PC-3 (cell line): Measurements from ENCODE around the gene PHLDB1. TPM values are rescaled to one million over a fixed set of nuclear protein-coding genes. Genes with fewer than 3 reads are reported as not detected.

ENCODE experiments used
- ATAC-seq: fragments of 200-7000 bp; cut with Tn5 transposase; 2 replicates; pipeline ENCODE4 v1.9.1; 2020; ENCODE audit warnings: mild to moderate bottlenecking, moderate library complexity
- BruUV-seq: library from RNA; stranded (reverse); fragments of 400-500 nt; replicated peaks from 2 replicates; lab custom pipeline; 2021; lab: Mats Ljungman, UMichigan
- CTCF ChIA-PET: fragments of 300-600 bp; sonication (Branson Sonifier 250); formaldehyde crosslinking; loops from one replicate; lab custom pipeline; 2022; ENCODE audit warnings: antibody characterized with exemption; lab: Charles Lee
- POLR2A ChIA-PET: fragments of 300-600 bp; sonication (Branson Sonifier 250); formaldehyde crosslinking; loops from one replicate; lab custom pipeline; 2022; ENCODE audit warnings: antibody characterized with exemption; ENCODE audit not compliant: unreplicated experiment; lab: Charles Lee
- DNase-seq: peaks from one replicate; pipeline ENCODE4 v3.0.0-alpha.2; 2015
- H2AFZ ChIP-seq: fragments of 300-600 bp; sonication (generic); 2 replicates; pipeline ENCODE4 v1.6.0; 2016; ENCODE audit warnings: antibody characterized with exemption, low read length
- H3F3A ChIP-seq: fragments of 300-600 bp; sonication (generic); one replicate; pipeline ENCODE4 v1.6.0; 2017; ENCODE audit warnings: antibody characterized with exemption, low read length, control low read depth, mild to moderate bottlenecking; ENCODE audit not compliant: unreplicated experiment
- H3K27ac ChIP-seq: fragments of 300-600 bp; sonication (generic); 2 replicates; pipeline ENCODE4 v1.5.1; 2016; ENCODE audit warnings: mild to moderate bottlenecking, low read length
- H3K27me3 ChIP-seq: fragments of 300-600 bp; sonication (generic); 2 replicates; pipeline ENCODE4 v1.6.1; 2016; ENCODE audit warnings: low read length, mixed read lengths
- H3K36me3 ChIP-seq: fragments of 300-600 bp; sonication (generic); 2 replicates; pipeline ENCODE4 v1.6.1; 2016; ENCODE audit warnings: low read depth, mixed run types, low read length, mixed read lengths
- H3K4me1 ChIP-seq: fragments of 300-600 bp; sonication (generic); 2 replicates; pipeline ENCODE4 v1.5.1; 2016; ENCODE audit warnings: low read length; ENCODE audit not compliant: insufficient read depth
- H3K4me2 ChIP-seq: fragments of 300-600 bp; sonication (generic); 2 replicates; pipeline ENCODE4 v1.6.0; 2016; ENCODE audit warnings: low read length
- H3K4me3 ChIP-seq: fragments of 300-600 bp; sonication (generic); 2 replicates; pipeline ENCODE4 v1.5.1; 2016; ENCODE audit warnings: mild to moderate bottlenecking, low read length, mixed read lengths
- H3K79me2 ChIP-seq: fragments of 300-600 bp; sonication (generic); 2 replicates; pipeline ENCODE4 v1.6.1; 2017; ENCODE audit warnings: low read length, mixed read lengths
- H3K9ac ChIP-seq: fragments of 300-600 bp; sonication (generic); 2 replicates; pipeline ENCODE4 v1.6.0; 2016; ENCODE audit warnings: mild to moderate bottlenecking, low read length
- H3K9me2 ChIP-seq: fragments of 300-600 bp; sonication (generic); replicated peaks from 2 replicates; pipeline ENCODE4 v1.6.1; 2016; ENCODE audit warnings: mixed run types, low read length, mixed read lengths
- H3K9me3 ChIP-seq: fragments of 300-600 bp; sonication (generic); 2 replicates; pipeline ENCODE4 v1.6.1; 2016; ENCODE audit warnings: low read length, mixed read lengths
- H4K20me1 ChIP-seq: fragments of 300-600 bp; sonication (generic); 2 replicates; pipeline ENCODE4 v1.6.1; 2016; ENCODE audit warnings: low read length, mixed read lengths
- CTCF ChIP-seq: fragments of 300-600 bp; sonication (generic); conservative IDR thresholded peaks from 2 replicates; pipeline ENCODE4 v1.5.1; 2017; ENCODE audit warnings: antibody characterized with exemption, low read depth, mild to moderate bottlenecking, low read length
- EZH2 ChIP-seq: fragments of 300-600 bp; sonication (generic); IDR thresholded peaks from one replicate; pipeline ENCODE4 v1.6.1; 2017; ENCODE audit warnings: antibody characterized with exemption, mild to moderate bottlenecking, low read length; ENCODE audit not compliant: unreplicated experiment
- EZH2phosphoT487 ChIP-seq: fragments of 300-600 bp; sonication (generic); IDR thresholded peaks from 2 replicates; pipeline ENCODE4 v1.6.1; 2018; ENCODE audit warnings: mild to moderate bottlenecking, antibody characterized with exemption, low read length, borderline replicate concordance
- intact Hi-C: fragments of 100-400 bp; cut with micrococcal nuclease; formaldehyde crosslinking; loops from 2 replicates; pipeline ENCODE4 v1.9.0; 2023
- total RNA-seq: library from RNA; depleted of rRNA; stranded (reverse); fragments of >200 nt; gene quantifications from 2 replicates; pipeline ENCODE4 v1.2.3, GENCODE V29; 2014

PHLDB1 gene
- total RNA-seq, 1 experiment from 2014 or later = 36.1 TPM

GRCh38 chr11:118649941-118650340 is 42.5 kb downstream of the PHLDB1 start:
- H3K9me2 ChIP-seq = no peaks in the 10 kb centered on the region
- ChIA-PET POLR2A (no interaction called here), CTCF (no interaction called here)
- no peak overlapping the region for H3K4me3 ChIP-seq
- H3K79me2 ChIP-seq = no peaks in the 10 kb centered on the region
- TF ChIP-seq EZH2 = no peak
- no peak for TF ChIP-seq CTCF
- TF ChIP-seq EZH2phosphoT487 = no peak
- no peaks in the 10 kb centered on the region for H4K20me1 ChIP-seq
- no peak overlapping the region for H3K27ac ChIP-seq
- peaks cover 4% of the 10 kb centered on the region; the same call in 1 of the 2 replicates for H3K36me3 ChIP-seq
- ATAC-seq (no peak), DNase-seq (no peak)
- intact Hi-C loops = no loop called here
- H2AFZ ChIP-seq = no peak overlapping the region
- H3K27me3 ChIP-seq = no peaks in the 10 kb centered on the region
- H3K9me3 ChIP-seq = no peaks in the 10 kb centered on the region
- no peak overlapping the region for H3K9ac ChIP-seq
- no peaks in the 10 kb centered on the region for H3K4me1 ChIP-seq
- no peaks in the 10 kb centered on the region for H3F3A ChIP-seq
- H3K4me2 ChIP-seq = no peak overlapping the region
- BruUV-seq = no TSS peak

DNA sequence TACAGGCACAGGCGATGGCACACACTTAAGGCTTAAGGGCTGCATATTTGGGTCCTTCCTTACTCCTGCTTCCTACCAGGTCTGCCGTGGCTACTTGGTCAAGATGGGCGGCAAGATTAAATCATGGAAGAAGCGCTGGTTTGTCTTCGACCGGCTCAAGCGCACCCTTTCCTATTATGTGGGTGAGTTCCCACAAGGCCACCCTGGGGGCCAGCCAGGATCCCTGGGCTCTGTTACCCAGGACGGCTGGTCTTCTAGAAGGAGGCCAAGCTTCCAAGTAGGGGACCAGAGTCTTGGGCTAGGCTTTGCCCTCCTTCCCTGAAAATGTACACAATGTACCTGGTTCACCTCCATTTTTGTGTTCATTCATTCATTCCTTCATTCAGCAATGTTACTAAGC is 43.0 kb downstream of the PHLDB1 start:
- CTCF ChIA-PET = no interaction called here
- Histone ChIP-seq H3F3A (no peaks in the 10 kb centered on the region), H3K27ac (no peak overlapping the region), H3K9ac (no peak overlapping the region), H3K79me2 (no peaks in the 10 kb centered on the region), H3K4me1 (no peaks in the 10 kb centered on the region), H3K9me3 (no peaks in the 10 kb centered on the region), H3K9me2 (no peaks in the 10 kb centered on the region), H4K20me1 (no peaks in the 10 kb centered on the region), H2AFZ (no peak overlapping the region), H3K4me3 (no peak overlapping the region), H3K27me3 (no peaks in the 10 kb centered on the region), H3K36me3 (peaks cover 3% of the 10 kb centered on the region; the same call in 1 of the 2 replicates), H3K4me2 (no peak overlapping the region)
- intact Hi-C loops = no loop called here
- TF ChIP-seq EZH2 (no peak), CTCF (no peak), EZH2phosphoT487 (no peak)
- no peak for DNase-seq
- POLR2A ChIA-PET = no interaction called here
- no peak for ATAC-seq
- BruUV-seq = no TSS peak

- no peak for TF ChIP-seq EZH2
- no peak for TF ChIP-seq EZH2phosphoT487
- no peak for TF ChIP-seq CTCF
- Histone ChIP-seq H3K4me3 (no peak overlapping the region), H3K79me2 (no peaks in the 10 kb centered on the region), H3K9me2 (no peaks in the 10 kb centered on the region), H3K27ac (no peak overlapping the region), H3K27me3 (no peaks in the 10 kb centered on the region), H3K9ac (no peak overlapping the region), H3K9me3 (no peaks in the 10 kb centered on the region), H3F3A (no peaks in the 10 kb centered on the region), H3K4me2 (no peak overlapping the region), H3K4me1 (no peaks in the 10 kb centered on the region), H3K36me3 (no peaks in the 10 kb centered on the region; the same call in 1 of the 2 replicates), H4K20me1 (no peaks in the 10 kb centered on the region), H2AFZ (no peak overlapping the region)
- ATAC-seq (no peak), DNase-seq (no peak)
- CTCF ChIA-PET = no interaction called here
- POLR2A ChIA-PET = no interaction called here
- no TSS peak for BruUV-seq
- intact Hi-C loops = no loop called here
Measured at GRCh38 chr11:118651820-118652219, 44.4 kb downstream of the PHLDB1 start.
